ENCODE data around the gene ETDB.
"Not testable (repeated sequence)": the region's sequence is repeated elsewhere in the genome, so short reads cannot be mapped to it uniquely, and the experiment has no call there.

Gene ETDB

GRCh38 chrX:135120056-135120576, at the start of gene ETDB:
Gene ETDB, minus strand, starts transcription at chrX:135120526. Its CDS starts 1,265 bp downstream, at chrX:135119261.
- not testable (repeated sequence) for DNase-seq (ENCODE audit: low read depth, low spot score)

GRCh38 chrX:135169534-135169933, 49.2 kb upstream of the ETDB start:
- not testable (repeated sequence) for DNase-seq (ENCODE audit: low read depth, low spot score)

GRCh38 chrX:135168486-135168885, 48.2 kb upstream of the ETDB start:
- no peak for DNase-seq (ENCODE audit: low read depth, low spot score)

GRCh38 chrX:135154688-135155087, 34.4 kb upstream of the ETDB start:
- DNase-seq (ENCODE audit: low read depth, low spot score): not testable (repeated sequence)

GRCh38 chrX:135126145-135126544, 5.8 kb upstream of the ETDB start:
- not testable (repeated sequence) for DNase-seq (ENCODE audit: low read depth, low spot score)

GRCh38 chrX:135116064-135116463, 4.3 kb downstream of the ETDB start:
- not testable (repeated sequence) for DNase-seq (ENCODE audit: low read depth, low spot score)

- DNase-seq (ENCODE audit: low read depth, low spot score): no peak
These were observed 5.9 kb downstream of the ETDB start for GRCh38 chrX:135114392-135114791.

- no peak for DNase-seq (ENCODE audit: low read depth, low spot score)
These were observed 7.6 kb downstream of the ETDB start for GRCh38 chrX:135112743-135113142.

GRCh38 chrX:135112096-135112729, 8.1 kb downstream of the ETDB start:
- DNase-seq (ENCODE audit: low read depth, low spot score): peak; percentile 78

GRCh38 chrX:135109554-135109953, 10.8 kb downstream of the ETDB start:
- no peak for DNase-seq (ENCODE audit: low read depth, low spot score)

- no peak for DNase-seq (ENCODE audit: low read depth, low spot score)
These were observed 20.9 kb downstream of the ETDB start for GRCh38 chrX:135099493-135099783.

- peak; percentile 80 for DNase-seq (ENCODE audit: low read depth, low spot score)
These were observed 23.1 kb downstream of the ETDB start for GRCh38 chrX:135097196-135097744.

GRCh38 chrX:135095715-135096114, 24.6 kb downstream of the ETDB start:
- DNase-seq (ENCODE audit: low read depth, low spot score): no peak

- no peak for DNase-seq (ENCODE audit: low read depth, low spot score)
These were observed 25.6 kb downstream of the ETDB start for GRCh38 chrX:135094726-135095125.

GRCh38 chrX:135089126-135089525, 31.2 kb downstream of the ETDB start:
- DNase-seq (ENCODE audit: low read depth, low spot score): no peak

- no peak for DNase-seq (ENCODE audit: low read depth, low spot score)
These were observed 32.5 kb downstream of the ETDB start for GRCh38 chrX:135087867-135088266.

GRCh38 chrX:135086197-135086854, 34.0 kb downstream of the ETDB start:
- DNase-seq (ENCODE audit: low read depth, low spot score): peak; percentile 79

GRCh38 chrX:135081693-135082404, 38.5 kb downstream of the ETDB start:
- no peak for DNase-seq (ENCODE audit: low read depth, low spot score)

Measured in ELF-1 (cell line).